Smooth muscle cell (in vitro differentiated cells): ENCODE measurements around the gene MRGPRX2. TPM values are rescaled to one million over a fixed set of nuclear protein-coding genes. Genes with fewer than 3 reads are reported as not detected.

Experiments
- DNase-seq: peaks from one replicate; lab custom pipeline; 2025; ENCODE audit not compliant: unreplicated experiment; lab: John Stamatoyannopoulos, UW
- H2AFZ ChIP-seq: fragments of 200-600 bp; sonication (generic); 2 replicates; pipeline ENCODE4 v1.6.0; 2016; ENCODE audit warnings: antibody characterized with exemption, low read depth, mild to moderate bottlenecking
- H3F3A ChIP-seq: fragments of 200-600 bp; sonication (generic); 2 replicates; pipeline ENCODE4 v1.6.0; 2017; ENCODE audit warnings: antibody characterized with exemption, low read depth
- H3K27ac ChIP-seq: fragments of 200-600 bp; sonication (generic); 2 replicates; pipeline ENCODE4 v1.5.1; 2016; ENCODE audit warnings: low read depth, mild to moderate bottlenecking
- H3K27me3 ChIP-seq: fragments of 200-600 bp; sonication (generic); 2 replicates; pipeline ENCODE4 v1.6.1; 2016; ENCODE audit warnings: low read depth, mild to moderate bottlenecking
- H3K36me3 ChIP-seq: fragments of 200-600 bp; sonication (generic); 2 replicates; pipeline ENCODE4 v1.5.1; 2016; ENCODE audit warnings: low read depth
- H3K4me1 ChIP-seq: fragments of 200-600 bp; sonication (generic); 2 replicates; pipeline ENCODE4 v1.5.1; 2016; ENCODE audit warnings: low read depth
- H3K4me2 ChIP-seq: fragments of 200-600 bp; sonication (generic); 2 replicates; pipeline ENCODE4 v1.6.0; 2016; ENCODE audit warnings: mild to moderate bottlenecking
- H3K4me3 ChIP-seq: fragments of 200-600 bp; sonication (generic); 2 replicates; pipeline ENCODE4 v1.5.1; 2016; ENCODE audit warnings: mild to moderate bottlenecking
- H3K79me2 ChIP-seq: fragments of 200-600 bp; sonication (generic); 2 replicates; pipeline ENCODE4 v1.6.0; 2016; ENCODE audit warnings: low read depth, mild to moderate bottlenecking
- H3K9ac ChIP-seq: fragments of 200-600 bp; sonication (generic); 2 replicates; pipeline ENCODE4 v1.6.0; 2016; ENCODE audit warnings: low read depth
- H3K9me3 ChIP-seq: fragments of 200-600 bp; sonication (generic); replicated peaks from 2 replicates; pipeline ENCODE4 v1.5.1; 2016; ENCODE audit warnings: low read depth
- H4K20me1 ChIP-seq: fragments of 200-600 bp; sonication (generic); 2 replicates; pipeline ENCODE4 v1.6.0; 2016; ENCODE audit warnings: low read depth
- WGBS: methylation state at CpG from one replicate; pipeline ENCODE4 v1.1.7; 2016; ENCODE audit warnings: low lambda C conversion rate; 5-methylcytosine and 5-hydroxymethylcytosine counted together
- polyA plus RNA-seq: library from polyadenylated mRNA; unstranded; fragments of >200 nt; fragmentation: Nextera tagmentation; extraction: Ambion mirVana; gene quantifications from 2 replicates; pipeline ENCODE4 v1.2.1, GENCODE V29; 2016
- total RNA-seq: library from RNA; depleted of rRNA; stranded (reverse); fragments of >200 nt; gene quantifications from 2 replicates; pipeline ENCODE4 v1.2.3, GENCODE V29; 2014
- TF ChIP-seq, protein P1 (sequence below): fragments of 200-600 bp; sonication (generic); IDR thresholded peaks from 2 replicates; pipeline ENCODE4 v1.5.1; 2017; ENCODE audit warnings: borderline replicate concordance, mild to moderate bottlenecking, antibody characterized with exemption; ENCODE audit not compliant: insufficient read depth, poor library complexity, severe bottlenecking

MRGPRX2 gene
- total and polyA plus RNA-seq, 2 experiments from 2014 or later = 0.19 TPM; not detected in 1

DNA sequence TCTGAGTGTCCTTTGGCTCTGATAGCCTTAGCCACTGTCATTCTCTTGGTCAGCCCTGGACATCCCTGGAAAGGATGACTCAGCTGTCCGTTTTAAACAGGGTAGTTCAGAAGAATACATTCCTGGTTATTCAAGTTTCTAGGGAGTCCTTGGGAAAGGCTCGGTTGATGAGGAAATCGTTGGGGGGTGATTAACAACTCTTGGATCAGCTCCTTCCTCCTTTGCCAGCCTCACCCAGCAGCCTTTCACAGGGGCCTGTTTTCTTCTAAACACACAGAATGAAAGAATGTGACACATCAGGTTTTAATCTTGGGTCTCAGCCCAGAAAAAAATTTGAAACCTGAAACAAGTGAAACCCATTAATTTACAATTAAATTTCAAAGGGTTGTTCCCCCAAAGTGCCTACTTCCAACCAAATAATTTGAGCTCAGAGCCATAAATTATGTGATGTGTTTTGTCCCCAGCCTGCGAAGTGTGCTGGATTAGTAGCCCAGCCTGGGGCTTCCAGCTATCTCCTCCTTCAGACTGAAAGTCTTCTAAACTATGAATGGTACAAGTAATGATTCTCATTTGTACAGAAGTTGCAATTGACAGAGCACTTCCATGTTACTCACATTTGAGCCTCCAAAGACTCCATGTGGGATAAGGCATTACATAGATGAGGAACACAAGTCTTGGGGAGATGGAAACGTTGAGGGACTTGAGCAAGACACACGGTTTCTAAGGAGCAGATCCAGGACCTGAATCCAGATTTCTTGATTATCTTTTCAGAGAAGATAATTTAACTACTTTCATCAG, 19.3 kb upstream of the MRGPRX2 start:
- Histone ChIP-seq H3K9me3 (no peaks in the 10 kb centered on the region), H3K4me2 (no peak overlapping the region), H3F3A (no peaks in the 10 kb centered on the region), H3K27ac (peak overlapping the region; percentile 48), H3K9ac (peak overlapping the region; percentile 4), H3K4me3 (no peak overlapping the region), H3K4me1 (no peaks in the 10 kb centered on the region), H3K79me2 (no peaks in the 10 kb centered on the region), H3K27me3 (no peaks in the 10 kb centered on the region), H4K20me1 (no peaks in the 10 kb centered on the region), H2AFZ (no peak overlapping the region), H3K36me3 (no peaks in the 10 kb centered on the region)
- DNase-seq = no peak
- TF ChIP-seq, protein P1, sequence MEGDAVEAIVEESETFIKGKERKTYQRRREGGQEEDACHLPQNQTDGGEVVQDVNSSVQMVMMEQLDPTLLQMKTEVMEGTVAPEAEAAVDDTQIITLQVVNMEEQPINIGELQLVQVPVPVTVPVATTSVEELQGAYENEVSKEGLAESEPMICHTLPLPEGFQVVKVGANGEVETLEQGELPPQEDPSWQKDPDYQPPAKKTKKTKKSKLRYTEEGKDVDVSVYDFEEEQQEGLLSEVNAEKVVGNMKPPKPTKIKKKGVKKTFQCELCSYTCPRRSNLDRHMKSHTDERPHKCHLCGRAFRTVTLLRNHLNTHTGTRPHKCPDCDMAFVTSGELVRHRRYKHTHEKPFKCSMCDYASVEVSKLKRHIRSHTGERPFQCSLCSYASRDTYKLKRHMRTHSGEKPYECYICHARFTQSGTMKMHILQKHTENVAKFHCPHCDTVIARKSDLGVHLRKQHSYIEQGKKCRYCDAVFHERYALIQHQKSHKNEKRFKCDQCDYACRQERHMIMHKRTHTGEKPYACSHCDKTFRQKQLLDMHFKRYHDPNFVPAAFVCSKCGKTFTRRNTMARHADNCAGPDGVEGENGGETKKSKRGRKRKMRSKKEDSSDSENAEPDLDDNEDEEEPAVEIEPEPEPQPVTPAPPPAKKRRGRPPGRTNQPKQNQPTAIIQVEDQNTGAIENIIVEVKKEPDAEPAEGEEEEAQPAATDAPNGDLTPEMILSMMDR = no peak
- 44% methylated on average over 6 of the region's 6 CpGs for WGBS

DNA sequence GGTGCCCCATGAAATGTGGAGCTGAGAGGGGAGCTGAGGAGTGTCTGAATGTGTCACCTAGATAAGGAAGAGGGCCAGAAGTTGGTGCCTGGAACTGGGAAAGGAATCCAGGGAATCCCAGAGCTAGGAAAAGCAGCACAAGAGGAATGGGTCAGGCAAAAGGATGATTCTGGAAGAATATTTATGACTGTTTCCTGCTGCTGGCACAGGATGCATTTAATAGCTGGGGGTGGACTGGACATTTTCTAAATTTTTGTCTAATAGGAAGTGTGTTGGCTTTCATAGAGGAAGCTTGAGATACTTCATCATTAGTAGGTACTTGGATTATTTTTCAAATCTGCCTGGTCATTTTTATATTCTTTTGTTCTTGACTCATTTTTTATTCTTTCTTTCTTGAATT, 17.4 kb upstream of the MRGPRX2 start:
- no peaks in the 10 kb centered on the region for H3K36me3 ChIP-seq
- TF ChIP-seq, protein P1 = peak; percentile 4
- no peak overlapping the region for H3K27ac ChIP-seq

DNA sequence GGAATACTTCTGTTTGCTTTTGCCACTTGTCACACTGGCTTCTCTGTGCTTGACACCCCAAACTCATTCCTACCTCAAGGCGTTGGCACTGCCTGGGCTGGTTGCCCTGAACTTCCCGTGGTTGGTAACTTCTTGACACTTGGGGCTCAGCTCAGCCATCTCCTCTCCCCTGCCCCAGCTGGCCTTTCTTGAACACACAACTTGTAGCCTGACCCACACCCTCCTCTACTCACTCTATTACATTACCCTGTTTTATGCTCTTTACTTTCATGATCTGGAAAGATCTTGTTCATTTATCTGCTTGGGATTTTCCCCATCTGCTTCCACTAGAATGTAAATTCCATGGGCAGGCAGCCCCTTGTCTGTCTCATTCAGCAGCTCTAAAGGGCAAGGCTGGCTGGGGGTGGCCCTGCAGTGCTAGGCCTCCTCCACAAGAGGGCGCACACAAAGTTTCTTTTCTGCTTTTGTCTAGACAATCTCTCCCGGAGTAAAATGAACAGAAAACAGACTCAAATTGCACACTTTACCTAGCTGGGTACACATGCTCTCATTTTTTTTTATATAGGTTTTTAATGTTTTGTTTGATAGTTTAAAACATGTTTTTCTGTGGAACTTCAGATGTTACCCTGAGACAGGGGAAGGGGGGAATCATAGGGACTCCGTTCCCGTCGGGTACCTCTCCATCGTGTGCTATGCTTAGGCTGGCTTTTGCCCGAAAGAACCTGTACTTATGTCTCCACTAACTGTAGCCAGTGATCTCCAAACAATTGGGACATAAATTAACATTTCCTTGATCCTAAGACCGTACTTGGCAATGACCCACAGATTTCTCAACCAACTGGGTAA, 16.4 kb upstream of the MRGPRX2 start:
- Histone ChIP-seq H3K27ac (no peak overlapping the region), H3K4me3 (no peak overlapping the region), H2AFZ (no peak overlapping the region), H3K9ac (no peak overlapping the region), H3K9me3 (no peaks in the 10 kb centered on the region), H3K4me2 (no peak overlapping the region), H3K27me3 (no peaks in the 10 kb centered on the region), H3F3A (no peaks in the 10 kb centered on the region), H3K4me1 (no peaks in the 10 kb centered on the region), H3K79me2 (no peaks in the 10 kb centered on the region), H3K36me3 (no peaks in the 10 kb centered on the region), H4K20me1 (no peaks in the 10 kb centered on the region)
- 59% methylated on average over 10 of the region's 10 CpGs for WGBS
- peak; percentile 33 for DNase-seq
- TF ChIP-seq, protein P1 = peak; percentile 99

More for the DNA sequence above, 17.4 kb upstream of the MRGPRX2 start:
- Histone ChIP-seq H3K4me2 (no peak overlapping the region), H3K9ac (no peak overlapping the region), H3K79me2 (no peaks in the 10 kb centered on the region), H3F3A (no peaks in the 10 kb centered on the region), H2AFZ (no peak overlapping the region), H3K4me3 (no peak overlapping the region), H3K4me1 (no peaks in the 10 kb centered on the region), H4K20me1 (no peaks in the 10 kb centered on the region), H3K9me3 (no peaks in the 10 kb centered on the region), H3K27me3 (no peaks in the 10 kb centered on the region)
- DNase-seq = no peak
